ENCODE results near the gene CRYBB1.

DNA sequence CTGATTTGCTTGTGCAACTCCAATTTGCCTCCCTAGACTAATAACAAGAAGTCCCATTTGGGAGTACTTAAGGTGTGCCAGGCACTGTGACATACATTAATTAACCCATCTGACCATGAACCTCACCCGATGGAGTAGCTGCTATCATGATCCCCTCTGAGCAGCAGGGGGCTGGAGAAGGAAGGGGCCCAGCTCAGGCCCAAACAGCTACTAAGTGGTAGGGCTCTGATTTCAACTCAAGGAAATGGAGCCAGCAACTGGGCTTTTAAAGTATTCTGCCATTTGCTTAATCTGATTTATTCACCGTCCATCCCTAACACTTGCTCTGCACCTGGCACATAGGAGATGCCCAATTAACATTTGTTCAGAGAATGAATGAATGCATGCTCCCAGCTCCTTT is 1.2 kb downstream of the CRYBB1 start:
- no peak for TF ChIP-seq FOXP2 (optimal IDR thresholded peaks at IDR 0.05; ENCODE audit: control extremely low read depth, extremely low read length, insufficient read depth)
- no peak for TF ChIP-seq EZH2 (IDR thresholded peaks at IDR 0.05)
- no peak for TF ChIP-seq POLR2AphosphoS5 (IDR thresholded peaks at IDR 0.05; ENCODE audit: borderline replicate concordance, low read depth, low read length)
